Activated naive CD8-positive, alpha-beta T cell treated with anti-CD3 and anti-CD28 coated beads for 36 hours (primary cell): ENCODE data around the gene PHACTR3. TPM values are rescaled to one million over a fixed set of nuclear protein-coding genes. Genes with fewer than 3 reads are reported as not detected.

ENCODE experiments used
- DNase-seq: peaks from one replicate; pipeline ENCODE4 v3.0.0; 2021
- H3K27ac Mint-ChIP-seq: one replicate; pipeline ENCODE4 v1.8.0; 2022; ENCODE audit warnings: mild to moderate bottlenecking, moderate library complexity, mixed read lengths
- H3K27me3 Mint-ChIP-seq: one replicate; pipeline ENCODE4 v1.8.0; 2022; ENCODE audit warnings: mild to moderate bottlenecking, mixed read lengths
- H3K36me3 Mint-ChIP-seq: one replicate; pipeline ENCODE4 v1.8.0; 2021; ENCODE audit warnings: mild to moderate bottlenecking, mixed read lengths
- H3K4me1 Mint-ChIP-seq: one replicate; pipeline ENCODE4 v1.8.0; 2021; ENCODE audit warnings: mixed read lengths
- H3K4me3 Mint-ChIP-seq: one replicate; pipeline ENCODE4 v1.8.0; 2022; ENCODE audit warnings: mild to moderate bottlenecking, moderate library complexity, mixed read lengths
- H3K9me3 Mint-ChIP-seq: one replicate; pipeline ENCODE4 v1.8.0; 2022; ENCODE audit warnings: mixed read lengths
- total RNA-seq, 2 experiments: library from RNA; stranded (reverse); gene quantifications; one replicate each; pipeline ENCODE4 v1.2.3, GENCODE V29; 2021

Gene PHACTR3
- total RNA-seq, 2 experiments from 2014 or later: not detected

GRCh38 chr20:59709636-59710035 lies 105.3 kb downstream of the PHACTR3 start:
- no peak overlapping the region for H3K27ac Mint-ChIP-seq

GRCh38 chr20:59718071-59718470 lies 113.7 kb downstream of the PHACTR3 start:
- H3K4me1 Mint-ChIP-seq: no peaks in the 10 kb centered on the region
- peaks cover 17% of the 10 kb centered on the region for H3K27me3 Mint-ChIP-seq
- no peaks in the 10 kb centered on the region for H3K36me3 Mint-ChIP-seq
- no peak overlapping the region for H3K27ac Mint-ChIP-seq
- DNase-seq: no peak
- H3K4me3 Mint-ChIP-seq: no peak overlapping the region
- peaks cover 6% of the 10 kb centered on the region for H3K9me3 Mint-ChIP-seq

More at GRCh38 chr20:59709636-59710035, 105.3 kb downstream of the PHACTR3 start:
- peaks cover 11% of the 10 kb centered on the region for H3K27me3 Mint-ChIP-seq
- H3K9me3 Mint-ChIP-seq: peaks cover 10% of the 10 kb centered on the region
- DNase-seq: no peak
- H3K4me1 Mint-ChIP-seq: no peaks in the 10 kb centered on the region
- H3K36me3 Mint-ChIP-seq: no peaks in the 10 kb centered on the region
- H3K4me3 Mint-ChIP-seq: no peak overlapping the region

GRCh38 chr20:59718751-59719150 lies 114.4 kb downstream of the PHACTR3 start:
- no peaks in the 10 kb centered on the region for H3K36me3 Mint-ChIP-seq
- H3K4me1 Mint-ChIP-seq: no peaks in the 10 kb centered on the region

GRCh38 chr20:59720013-59720412 lies 115.7 kb downstream of the PHACTR3 start:
- no peak for DNase-seq
- Mint-ChIP-seq H3K4me1 (no peaks in the 10 kb centered on the region), H3K9me3 (no peaks in the 10 kb centered on the region), H3K4me3 (no peak overlapping the region), H3K36me3 (no peaks in the 10 kb centered on the region), H3K27me3 (peaks cover 12% of the 10 kb centered on the region), H3K27ac (no peak overlapping the region)

More at GRCh38 chr20:59718751-59719150, 114.4 kb downstream of the PHACTR3 start:
- H3K27me3 Mint-ChIP-seq: peaks cover 13% of the 10 kb centered on the region
- no peak for DNase-seq
- peaks cover 1% of the 10 kb centered on the region for H3K9me3 Mint-ChIP-seq
- no peak overlapping the region for H3K4me3 Mint-ChIP-seq
- no peak overlapping the region for H3K27ac Mint-ChIP-seq

- H3K27me3 Mint-ChIP-seq: peaks cover 15% of the 10 kb centered on the region
- no peak for DNase-seq
- no peaks in the 10 kb centered on the region for H3K4me1 Mint-ChIP-seq
- H3K4me3 Mint-ChIP-seq: no peak overlapping the region
- H3K36me3 Mint-ChIP-seq: no peaks in the 10 kb centered on the region
- H3K9me3 Mint-ChIP-seq: no peaks in the 10 kb centered on the region
- H3K27ac Mint-ChIP-seq: no peak overlapping the region
Observed at GRCh38 chr20:59721386-59721785, 117.0 kb downstream of the PHACTR3 start.

- DNase-seq: no peak
- no peak overlapping the region for H3K4me3 Mint-ChIP-seq
- no peaks in the 10 kb centered on the region for H3K36me3 Mint-ChIP-seq
- H3K27ac Mint-ChIP-seq: no peak overlapping the region
- peaks cover 19% of the 10 kb centered on the region for H3K27me3 Mint-ChIP-seq
- no peaks in the 10 kb centered on the region for H3K4me1 Mint-ChIP-seq
- no peaks in the 10 kb centered on the region for H3K9me3 Mint-ChIP-seq
Observed at GRCh38 chr20:59723108-59723500, 118.8 kb downstream of the PHACTR3 start.

GRCh38 chr20:59723607-59724456 lies 119.5 kb downstream of the PHACTR3 start:
- no peak for DNase-seq
- H3K4me1 Mint-ChIP-seq: no peaks in the 10 kb centered on the region
- peaks cover 14% of the 10 kb centered on the region for H3K27me3 Mint-ChIP-seq
- H3K36me3 Mint-ChIP-seq: no peaks in the 10 kb centered on the region
- H3K4me3 Mint-ChIP-seq: no peak overlapping the region
- H3K9me3 Mint-ChIP-seq: no peaks in the 10 kb centered on the region
- H3K27ac Mint-ChIP-seq: no peak overlapping the region

DNA sequence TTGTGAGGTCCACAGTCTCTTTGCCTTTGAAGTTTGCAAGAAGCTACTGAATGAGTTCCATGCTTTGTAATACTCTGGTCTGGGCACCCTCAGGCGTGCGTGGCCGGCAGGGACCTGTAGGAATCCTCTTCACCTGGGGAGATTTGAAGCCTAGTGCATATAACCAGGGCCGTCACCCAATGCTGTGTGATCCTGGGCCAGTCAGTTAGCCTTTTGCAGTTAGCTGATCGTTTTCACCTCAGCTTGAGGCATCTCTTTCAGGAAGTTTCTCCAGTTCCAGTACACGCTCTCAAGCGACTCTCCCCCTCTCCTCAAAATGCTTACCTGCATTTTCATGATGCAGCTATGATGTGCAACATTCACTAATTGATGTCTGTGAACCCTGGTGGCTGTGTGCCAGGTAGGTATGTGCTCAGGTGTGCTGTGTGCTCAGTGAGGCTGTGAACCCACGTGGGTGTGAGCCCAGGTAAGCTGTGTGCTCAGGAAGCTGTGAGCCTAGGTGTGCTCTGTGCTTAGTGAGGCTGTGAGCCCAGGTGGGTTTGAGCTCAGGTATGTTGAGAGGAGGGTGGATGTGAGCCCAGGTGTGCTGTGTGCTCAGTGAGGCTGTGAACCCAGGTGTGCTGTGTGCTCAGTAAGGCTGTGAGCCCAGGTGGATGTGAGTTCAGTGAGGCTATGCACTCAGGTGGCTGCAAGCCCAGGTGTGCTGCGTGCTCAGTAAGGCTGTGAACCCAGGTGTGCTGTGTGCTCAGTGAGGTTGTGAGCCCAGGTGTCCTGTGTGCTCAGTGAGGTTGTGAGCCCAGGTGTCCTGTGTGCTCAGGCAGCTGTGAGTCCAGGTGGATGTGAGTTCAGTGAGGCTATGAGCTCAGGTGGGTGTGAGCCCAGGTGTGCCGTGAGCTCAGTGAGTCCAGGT lies 120.4 kb downstream of the PHACTR3 start:
- Mint-ChIP-seq H3K4me3 (no peak overlapping the region), H3K27me3 (peaks cover 14% of the 10 kb centered on the region), H3K27ac (no peak overlapping the region), H3K36me3 (no peaks in the 10 kb centered on the region), H3K4me1 (no peaks in the 10 kb centered on the region), H3K9me3 (no peaks in the 10 kb centered on the region)
- DNase-seq: no peak

GRCh38 chr20:59725476-59726280 lies 121.3 kb downstream of the PHACTR3 start:
- Mint-ChIP-seq H3K9me3 (no peaks in the 10 kb centered on the region), H3K36me3 (no peaks in the 10 kb centered on the region)
- no peak for DNase-seq

GRCh38 chr20:59726281-59726595 lies 121.9 kb downstream of the PHACTR3 start:
- no peak for DNase-seq
- H3K36me3 Mint-ChIP-seq: no peaks in the 10 kb centered on the region
- no peak overlapping the region for H3K4me3 Mint-ChIP-seq
- no peaks in the 10 kb centered on the region for H3K4me1 Mint-ChIP-seq
- H3K27ac Mint-ChIP-seq: no peak overlapping the region
- H3K27me3 Mint-ChIP-seq: peaks cover 11% of the 10 kb centered on the region
- no peaks in the 10 kb centered on the region for H3K9me3 Mint-ChIP-seq

More at GRCh38 chr20:59725476-59726280, 121.3 kb downstream of the PHACTR3 start:
- Mint-ChIP-seq H3K4me1 (no peaks in the 10 kb centered on the region), H3K4me3 (no peak overlapping the region), H3K27ac (no peak overlapping the region), H3K27me3 (peaks cover 11% of the 10 kb centered on the region)

- no peaks in the 10 kb centered on the region for H3K9me3 Mint-ChIP-seq
- peaks cover 11% of the 10 kb centered on the region for H3K27me3 Mint-ChIP-seq
- DNase-seq: no peak
- no peak overlapping the region for H3K4me3 Mint-ChIP-seq
- no peak overlapping the region for H3K27ac Mint-ChIP-seq
- H3K4me1 Mint-ChIP-seq: no peaks in the 10 kb centered on the region
- H3K36me3 Mint-ChIP-seq: no peaks in the 10 kb centered on the region
Observed at GRCh38 chr20:59728722-59729430, 124.5 kb downstream of the PHACTR3 start.

DNA sequence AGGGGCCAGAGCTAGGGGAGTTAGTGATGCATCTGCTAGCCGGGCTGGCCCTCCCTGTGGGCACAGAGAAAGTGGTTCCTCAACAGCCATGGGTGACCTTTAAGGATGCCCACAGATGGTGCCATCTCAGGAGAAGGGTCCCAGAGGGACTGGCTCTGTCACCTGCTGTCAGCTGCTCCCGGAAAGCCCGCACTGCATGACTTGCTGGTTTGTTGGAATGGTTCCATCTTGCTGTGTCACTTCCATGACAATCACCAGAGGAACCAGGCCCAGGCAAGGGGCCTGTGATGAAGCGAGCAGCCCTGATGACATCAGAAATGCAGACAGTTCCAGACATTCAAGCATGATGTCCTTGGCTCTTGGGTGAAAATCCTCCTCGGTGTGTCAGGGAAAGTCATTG lies 125.2 kb downstream of the PHACTR3 start:
- no peaks in the 10 kb centered on the region for H3K9me3 Mint-ChIP-seq
- peaks cover 11% of the 10 kb centered on the region for H3K27me3 Mint-ChIP-seq
- H3K4me1 Mint-ChIP-seq: no peaks in the 10 kb centered on the region
- H3K27ac Mint-ChIP-seq: no peak overlapping the region
- H3K4me3 Mint-ChIP-seq: no peak overlapping the region
- no peak for DNase-seq
- H3K36me3 Mint-ChIP-seq: no peaks in the 10 kb centered on the region

GRCh38 chr20:59730722-59731121 lies 126.4 kb downstream of the PHACTR3 start:
- no peaks in the 10 kb centered on the region for H3K9me3 Mint-ChIP-seq
- no peaks in the 10 kb centered on the region for H3K4me1 Mint-ChIP-seq
- no peaks in the 10 kb centered on the region for H3K36me3 Mint-ChIP-seq
- H3K27ac Mint-ChIP-seq: no peak overlapping the region
- DNase-seq: no peak
- H3K4me3 Mint-ChIP-seq: no peak overlapping the region
- peaks cover 10% of the 10 kb centered on the region for H3K27me3 Mint-ChIP-seq

GRCh38 chr20:59731376-59731775 lies 127.0 kb downstream of the PHACTR3 start:
- Mint-ChIP-seq H3K4me1 (no peaks in the 10 kb centered on the region), H3K27me3 (peaks cover 7% of the 10 kb centered on the region), H3K27ac (no peak overlapping the region), H3K4me3 (no peak overlapping the region), H3K36me3 (no peaks in the 10 kb centered on the region), H3K9me3 (no peaks in the 10 kb centered on the region)
- no peak for DNase-seq
